BLaER1 (cell line): ENCODE data around the gene ALG14.

Experiments used
- H3K27ac ChIP-seq: shearing (Covaris generic); formaldehyde crosslinking; 2 replicates; pipeline ENCODE4 v1.8.1; 2022
- H3K27me3 ChIP-seq: shearing (Covaris generic); formaldehyde crosslinking; 2 replicates; pipeline ENCODE4 v1.8.1; 2022
- H3K36me3 ChIP-seq: shearing (Covaris generic); formaldehyde crosslinking; 2 replicates; pipeline ENCODE4 v1.8.1; 2022
- H3K4me1 ChIP-seq: shearing (Covaris generic); formaldehyde crosslinking; 2 replicates; pipeline ENCODE4 v1.8.1; 2022
- H3K4me2 ChIP-seq: shearing (Covaris generic); formaldehyde crosslinking; 2 replicates; pipeline ENCODE4 v1.8.1; 2022
- H3K4me3 ChIP-seq: shearing (Covaris generic); formaldehyde crosslinking; 2 replicates; pipeline ENCODE4 v1.8.1; 2022
- H3K9ac ChIP-seq: shearing (Covaris generic); formaldehyde crosslinking; 2 replicates; pipeline ENCODE4 v1.8.1; 2022
- H3K9me3 ChIP-seq: shearing (Covaris generic); formaldehyde crosslinking; 2 replicates; pipeline ENCODE4 v1.8.1; 2022
- H4K20me1 ChIP-seq: shearing (Covaris generic); formaldehyde crosslinking; 2 replicates; pipeline ENCODE4 v1.8.1; 2022
- Cebpa-rat ChIP-seq: shearing (Covaris generic); IDR thresholded peaks from 2 replicates; pipeline ENCODE4 v1.8.1; 2022

ALG14 gene

GRCh38 chr1:95013950-95014574, 58.7 kb downstream of the ALG14 start:
- H3K4me2 ChIP-seq = no peak overlapping the region
- no peak overlapping the region for H3K9ac ChIP-seq
- 0 out of 2 replicates have a peak, but pooled peaks cover 4% of the 10 kb centered on the region for H3K4me1 ChIP-seq
- no peak overlapping the region for H3K4me3 ChIP-seq
- H3K36me3 ChIP-seq = no peaks in the 10 kb centered on the region
- no peaks in the 10 kb centered on the region for H3K27me3 ChIP-seq
- no peaks in the 10 kb centered on the region for H3K9me3 ChIP-seq
- TF ChIP-seq Cebpa-rat = no peak
- H4K20me1 ChIP-seq = no peaks in the 10 kb centered on the region
- H3K27ac ChIP-seq = no peak overlapping the region

DNA sequence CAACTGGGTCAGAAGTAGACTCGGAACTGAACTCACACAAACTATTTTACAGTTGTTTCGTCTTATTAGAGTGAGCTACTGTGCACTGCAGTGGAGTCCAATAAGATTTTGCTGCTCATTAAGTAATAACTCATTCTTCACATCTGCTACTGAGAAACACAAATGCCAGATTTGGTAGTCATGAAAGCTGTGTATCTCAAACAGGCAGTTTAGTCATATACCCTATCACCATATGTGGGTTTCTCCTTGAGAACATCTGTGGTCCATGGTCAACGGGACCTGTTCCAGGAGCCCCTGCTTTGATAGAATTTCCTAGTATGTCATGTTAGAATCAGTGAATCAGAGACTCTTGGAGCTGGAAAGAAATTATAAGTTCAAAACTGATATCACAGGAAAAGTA, 60.4 kb downstream of the ALG14 start:
- no peak overlapping the region for H3K27ac ChIP-seq
- no peaks in the 10 kb centered on the region for H4K20me1 ChIP-seq
- no peaks in the 10 kb centered on the region for H3K4me1 ChIP-seq
- no peaks in the 10 kb centered on the region for H3K36me3 ChIP-seq
- no peak overlapping the region for H3K9ac ChIP-seq
- H3K27me3 ChIP-seq = no peaks in the 10 kb centered on the region
- H3K9me3 ChIP-seq = no peaks in the 10 kb centered on the region
- H3K4me3 ChIP-seq = no peak overlapping the region
- TF ChIP-seq Cebpa-rat = no peak
- H3K4me2 ChIP-seq = no peak overlapping the region

- H4K20me1 ChIP-seq = no peaks in the 10 kb centered on the region
- H3K4me2 ChIP-seq = no peak overlapping the region
- no peaks in the 10 kb centered on the region for H3K9me3 ChIP-seq
- no peaks in the 10 kb centered on the region for H3K36me3 ChIP-seq
- H3K4me1 ChIP-seq = 0 out of 2 replicates have a peak, but pooled peaks cover 4% of the 10 kb centered on the region
- no peak overlapping the region for H3K4me3 ChIP-seq
- no peak for TF ChIP-seq Cebpa-rat
- no peak overlapping the region for H3K27ac ChIP-seq
- H3K9ac ChIP-seq = no peak overlapping the region
- no peaks in the 10 kb centered on the region for H3K27me3 ChIP-seq
Observed at GRCh38 chr1:95010158-95010557, 62.6 kb downstream of the ALG14 start.

DNA sequence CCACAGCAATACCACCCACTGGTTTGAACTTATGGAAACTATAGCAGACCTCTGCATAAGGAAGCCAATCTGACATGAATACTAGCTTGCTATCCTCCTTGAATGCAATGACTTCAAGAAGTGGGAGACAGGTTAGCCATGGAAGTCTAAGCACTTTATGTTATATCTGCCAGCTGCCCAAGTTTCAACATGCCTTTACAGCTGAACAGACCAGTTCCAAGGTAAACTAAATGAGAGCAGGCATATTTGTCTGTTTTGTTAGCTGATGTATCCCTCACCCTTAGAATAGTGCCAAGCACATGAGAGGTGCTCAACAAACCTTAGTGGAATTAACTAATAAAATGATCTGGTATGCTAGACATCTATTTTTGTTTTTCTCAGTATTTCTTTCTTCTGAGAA, 65.1 kb downstream of the ALG14 start:
- no peak overlapping the region for H3K9ac ChIP-seq
- H3K9me3 ChIP-seq = no peaks in the 10 kb centered on the region
- no peak for TF ChIP-seq Cebpa-rat
- H4K20me1 ChIP-seq = no peaks in the 10 kb centered on the region
- no peaks in the 10 kb centered on the region for H3K27me3 ChIP-seq
- no peak overlapping the region for H3K4me2 ChIP-seq
- no peaks in the 10 kb centered on the region for H3K36me3 ChIP-seq
- H3K27ac ChIP-seq = no peak overlapping the region
- H3K4me3 ChIP-seq = no peak overlapping the region
- H3K4me1 ChIP-seq = 0 out of 2 replicates have a peak, but pooled peaks cover 4% of the 10 kb centered on the region

DNA sequence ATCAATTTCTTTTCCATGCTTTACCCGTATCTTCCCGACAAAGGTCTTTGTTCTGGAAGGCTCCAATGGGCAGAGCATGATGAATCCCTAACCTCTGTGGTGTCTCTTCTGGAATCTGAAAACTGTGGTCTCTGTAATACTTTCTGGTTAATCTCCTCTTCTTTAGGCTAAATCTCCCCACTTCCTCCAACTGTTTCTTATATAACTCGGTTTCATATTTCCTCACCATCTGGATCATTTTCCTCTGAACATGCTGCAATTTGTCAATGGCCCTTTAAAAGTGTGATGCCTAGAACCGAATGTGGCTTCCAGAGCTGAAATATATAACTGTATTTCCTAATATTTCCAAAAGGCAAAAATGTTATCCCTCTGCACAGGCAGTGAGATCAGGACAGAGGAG, 66.1 kb downstream of the ALG14 start:
- no peak overlapping the region for H3K27ac ChIP-seq
- no peak for TF ChIP-seq Cebpa-rat
- no peaks in the 10 kb centered on the region for H3K27me3 ChIP-seq
- H3K9me3 ChIP-seq = no peaks in the 10 kb centered on the region
- H3K36me3 ChIP-seq = no peaks in the 10 kb centered on the region
- no peak overlapping the region for H3K9ac ChIP-seq
- H3K4me3 ChIP-seq = no peak overlapping the region
- H3K4me2 ChIP-seq = no peak overlapping the region
- H4K20me1 ChIP-seq = no peaks in the 10 kb centered on the region
- H3K4me1 ChIP-seq = 0 out of 2 replicates have a peak, but pooled peaks cover 4% of the 10 kb centered on the region

DNA sequence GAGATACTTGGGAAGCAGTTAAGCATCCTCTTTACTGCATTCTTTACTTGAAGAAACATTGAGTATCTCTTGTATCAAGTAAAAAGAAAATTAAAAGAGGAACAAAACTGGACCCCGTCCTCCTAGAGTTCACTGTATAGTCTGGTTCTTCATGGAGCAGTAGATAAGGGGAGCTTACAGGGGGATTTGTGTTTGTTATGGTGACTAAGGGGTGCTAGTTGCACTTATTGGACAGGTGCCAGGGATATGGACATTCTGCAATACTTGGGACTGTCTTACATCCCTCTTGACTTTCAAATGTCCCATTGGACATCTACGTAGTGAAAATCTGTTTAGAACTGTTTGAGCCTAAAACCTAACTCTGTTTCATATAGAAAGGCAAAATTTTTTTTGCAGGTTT, 67.2 kb downstream of the ALG14 start:
- H3K27ac ChIP-seq = no peak overlapping the region
- H3K27me3 ChIP-seq = no peaks in the 10 kb centered on the region
- H3K4me3 ChIP-seq = no peak overlapping the region
- H3K4me2 ChIP-seq = no peak overlapping the region
- 0 out of 2 replicates have a peak, but pooled peaks cover 4% of the 10 kb centered on the region for H3K4me1 ChIP-seq
- no peaks in the 10 kb centered on the region for H3K36me3 ChIP-seq
- H3K9me3 ChIP-seq = no peaks in the 10 kb centered on the region
- TF ChIP-seq Cebpa-rat = no peak
- H4K20me1 ChIP-seq = no peaks in the 10 kb centered on the region
- no peak overlapping the region for H3K9ac ChIP-seq

- Histone ChIP-seq H3K27me3 (no peaks in the 10 kb centered on the region), H3K9me3 (no peaks in the 10 kb centered on the region), H3K4me1 (0 out of 2 replicates have a peak, but pooled peaks cover 4% of the 10 kb centered on the region), H3K4me3 (no peak overlapping the region), H3K9ac (no peak overlapping the region), H3K36me3 (no peaks in the 10 kb centered on the region), H3K27ac (no peak overlapping the region), H4K20me1 (no peaks in the 10 kb centered on the region), H3K4me2 (no peak overlapping the region)
- TF ChIP-seq Cebpa-rat = no peak
Observed at GRCh38 chr1:95004013-95004412, 68.7 kb downstream of the ALG14 start.

- Histone ChIP-seq H3K4me1 (0 out of 2 replicates have a peak, but pooled peaks cover 4% of the 10 kb centered on the region), H4K20me1 (no peaks in the 10 kb centered on the region), H3K4me3 (no peak overlapping the region), H3K9ac (no peak overlapping the region), H3K4me2 (no peak overlapping the region), H3K36me3 (no peaks in the 10 kb centered on the region), H3K27me3 (no peaks in the 10 kb centered on the region), H3K9me3 (no peaks in the 10 kb centered on the region), H3K27ac (no peak overlapping the region)
- TF ChIP-seq Cebpa-rat = no peak
Observed at GRCh38 chr1:95003433-95003738, 69.4 kb downstream of the ALG14 start.

DNA sequence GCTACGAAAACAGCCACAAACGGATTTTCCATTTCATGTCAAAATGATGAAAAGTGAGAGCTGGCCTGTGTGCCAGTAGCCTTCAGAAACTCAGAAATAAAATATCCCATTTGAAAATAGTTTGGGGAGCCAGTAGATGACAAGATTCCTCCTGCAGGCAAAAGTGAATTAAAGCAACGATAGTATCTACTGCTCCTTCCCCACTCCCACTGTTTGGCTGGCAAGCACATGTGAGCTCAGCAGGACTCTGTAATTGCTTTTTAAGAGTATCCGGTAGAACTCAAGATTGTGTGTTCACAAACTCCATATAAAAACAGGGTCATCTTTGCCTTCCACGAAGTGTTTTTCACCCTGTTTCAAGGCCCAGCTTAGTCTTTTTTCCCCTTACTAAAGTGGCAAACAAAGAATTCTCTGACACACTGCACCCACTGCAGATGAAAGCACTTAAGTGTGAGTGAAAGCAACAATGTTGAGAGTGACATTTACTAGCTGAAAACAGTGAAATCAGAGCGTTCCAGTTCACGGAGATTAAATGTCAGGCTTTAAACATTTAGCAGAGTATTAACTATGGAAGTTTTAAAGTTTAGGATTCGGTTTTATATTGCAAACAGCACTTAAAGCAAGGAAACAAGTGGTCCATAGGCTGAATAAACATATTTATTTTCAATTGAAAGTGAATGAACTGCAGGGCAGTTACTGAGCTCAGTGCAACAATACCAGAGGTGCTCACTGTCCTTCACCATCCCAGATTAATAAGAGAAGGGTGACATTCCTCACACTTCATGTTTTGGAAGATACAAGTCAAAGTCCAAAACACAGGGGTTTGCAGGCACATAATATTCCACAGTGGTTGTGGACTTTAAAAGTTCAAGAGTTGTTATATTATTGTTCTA, 70.0 kb downstream of the ALG14 start:
- H3K4me2 ChIP-seq = no peak overlapping the region
- 0 out of 2 replicates have a peak, but pooled peaks cover 4% of the 10 kb centered on the region for H3K4me1 ChIP-seq
- no peak overlapping the region for H3K9ac ChIP-seq
- no peak for TF ChIP-seq Cebpa-rat
- H3K27ac ChIP-seq = no peak overlapping the region
- no peaks in the 10 kb centered on the region for H4K20me1 ChIP-seq
- H3K36me3 ChIP-seq = no peaks in the 10 kb centered on the region
- H3K4me3 ChIP-seq = no peak overlapping the region
- H3K27me3 ChIP-seq = no peaks in the 10 kb centered on the region
- no peaks in the 10 kb centered on the region for H3K9me3 ChIP-seq

GRCh38 chr1:95002164-95002539, 70.6 kb downstream of the ALG14 start:
- Histone ChIP-seq H4K20me1 (no peaks in the 10 kb centered on the region), H3K9me3 (no peaks in the 10 kb centered on the region), H3K4me3 (no peak overlapping the region), H3K36me3 (no peaks in the 10 kb centered on the region), H3K4me1 (0 out of 2 replicates have a peak, but pooled peaks cover 4% of the 10 kb centered on the region), H3K27me3 (no peaks in the 10 kb centered on the region), H3K4me2 (no peak overlapping the region), H3K27ac (no peak overlapping the region), H3K9ac (no peak overlapping the region)
- no peak for TF ChIP-seq Cebpa-rat
